ENCODE data around the gene MIB1.

Gene MIB1

GRCh38 chr18:21826196-21826595 is 85.6 kb downstream of the MIB1 start:
- H3K36me3 ChIP-seq (ENCODE audit: control insufficient read depth, insufficient read depth, low read length, severe bottlenecking) = no peaks in the 10 kb centered on the region

DNA sequence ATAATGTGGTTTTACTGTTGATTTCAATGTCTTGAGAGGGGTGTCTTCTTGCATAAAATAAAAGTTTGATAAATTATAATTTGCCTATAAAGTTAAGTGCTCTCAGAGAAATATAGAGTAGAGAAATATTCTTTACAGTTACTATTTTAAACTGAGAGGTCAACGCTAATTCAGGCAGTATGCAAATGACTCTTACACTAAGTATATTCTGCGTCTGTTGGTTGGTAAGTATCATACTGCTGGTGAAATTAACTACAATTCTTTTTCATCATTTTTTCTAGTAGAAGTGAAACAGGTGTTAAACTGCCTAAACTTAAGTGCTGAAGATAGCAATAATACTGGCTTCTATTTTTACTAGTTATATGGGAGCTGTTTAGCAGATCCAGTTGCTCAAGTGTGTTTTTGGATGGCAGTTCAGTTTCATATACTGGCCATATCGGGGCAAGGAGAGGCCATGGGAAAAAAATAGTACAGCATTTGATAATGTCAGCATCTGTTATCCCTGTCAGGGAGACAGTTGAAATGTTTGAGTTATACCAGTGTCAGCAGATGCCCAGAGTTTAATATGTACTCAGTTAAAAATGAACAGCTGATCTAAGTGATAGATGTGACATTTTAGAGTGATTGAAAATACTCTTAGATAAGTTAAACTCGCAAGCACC is 86.2 kb downstream of the MIB1 start:
- peaks cover 36% of the 10 kb centered on the region for H3K4me1 ChIP-seq (ENCODE audit: control insufficient read depth, insufficient read depth, low read length)
- DNase-seq (ENCODE audit: low read depth) = no peak
- H3K36me3 ChIP-seq (ENCODE audit: control insufficient read depth, insufficient read depth, low read length, severe bottlenecking) = no peaks in the 10 kb centered on the region
- no peaks in the 10 kb centered on the region for H3K9me3 ChIP-seq (ENCODE audit: control insufficient read depth, low read length)
- H3K4me3 ChIP-seq (ENCODE audit: low read length) = no peak overlapping the region
- no peaks in the 10 kb centered on the region for H3K27me3 ChIP-seq (replicated peaks; ENCODE audit: control insufficient read depth, insufficient read depth, low read length)
- H3K9ac ChIP-seq (ENCODE audit: low read length) = no peak overlapping the region

More at GRCh38 chr18:21826196-21826595, 85.6 kb downstream of the MIB1 start:
- peak; percentile 24 for DNase-seq (ENCODE audit: low read depth)
- Histone ChIP-seq H3K4me3 (ENCODE audit: low read length) (no peak overlapping the region), H3K9ac (ENCODE audit: low read length) (no peak overlapping the region), H3K4me1 (ENCODE audit: control insufficient read depth, insufficient read depth, low read length) (peaks cover 36% of the 10 kb centered on the region), H3K27me3 (replicated peaks; ENCODE audit: control insufficient read depth, insufficient read depth, low read length) (no peaks in the 10 kb centered on the region), H3K9me3 (ENCODE audit: control insufficient read depth, low read length) (no peaks in the 10 kb centered on the region)

- DNase-seq (ENCODE audit: low read depth) = no peak
Observed at GRCh38 chr18:21830532-21830931, 89.9 kb downstream of the MIB1 start.

DNA sequence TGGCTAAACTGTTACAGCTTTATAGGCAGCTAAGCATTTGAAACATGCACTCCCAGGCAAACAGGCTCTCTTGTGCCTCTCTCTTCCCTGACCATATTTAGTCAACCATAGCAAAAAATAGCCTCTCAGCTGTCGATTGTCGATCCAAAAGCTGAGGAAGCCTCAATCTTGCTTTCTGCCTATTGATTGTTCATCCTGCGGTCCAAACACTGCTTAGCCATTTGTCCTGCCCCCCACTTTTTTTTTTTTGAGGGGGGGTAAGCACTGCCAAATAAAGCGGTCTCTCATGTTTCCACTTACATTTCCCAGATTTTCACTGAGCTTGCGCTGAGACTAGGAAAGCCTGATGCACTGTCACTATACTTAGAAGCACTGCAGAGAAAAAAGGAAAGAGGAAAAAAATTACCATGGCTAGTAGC is 90.8 kb downstream of the MIB1 start:
- DNase-seq (ENCODE audit: low read depth) = no peak
- Histone ChIP-seq H3K27me3 (replicated peaks; ENCODE audit: control insufficient read depth, insufficient read depth, low read length) (no peaks in the 10 kb centered on the region), H3K4me3 (ENCODE audit: low read length) (no peak overlapping the region), H3K4me1 (ENCODE audit: control insufficient read depth, insufficient read depth, low read length) (peaks cover 25% of the 10 kb centered on the region), H3K9ac (ENCODE audit: low read length) (no peak overlapping the region), H3K36me3 (ENCODE audit: control insufficient read depth, insufficient read depth, low read length, severe bottlenecking) (no peaks in the 10 kb centered on the region), H3K9me3 (ENCODE audit: control insufficient read depth, low read length) (no peaks in the 10 kb centered on the region)

More at GRCh38 chr18:21830532-21830931, 89.9 kb downstream of the MIB1 start:
- Histone ChIP-seq H3K4me1 (ENCODE audit: control insufficient read depth, insufficient read depth, low read length) (peaks cover 34% of the 10 kb centered on the region), H3K9me3 (ENCODE audit: control insufficient read depth, low read length) (no peaks in the 10 kb centered on the region), H3K27me3 (replicated peaks; ENCODE audit: control insufficient read depth, insufficient read depth, low read length) (no peaks in the 10 kb centered on the region), H3K36me3 (ENCODE audit: control insufficient read depth, insufficient read depth, low read length, severe bottlenecking) (no peaks in the 10 kb centered on the region), H3K4me3 (ENCODE audit: low read length) (no peak overlapping the region), H3K9ac (ENCODE audit: low read length) (no peak overlapping the region)

DNA sequence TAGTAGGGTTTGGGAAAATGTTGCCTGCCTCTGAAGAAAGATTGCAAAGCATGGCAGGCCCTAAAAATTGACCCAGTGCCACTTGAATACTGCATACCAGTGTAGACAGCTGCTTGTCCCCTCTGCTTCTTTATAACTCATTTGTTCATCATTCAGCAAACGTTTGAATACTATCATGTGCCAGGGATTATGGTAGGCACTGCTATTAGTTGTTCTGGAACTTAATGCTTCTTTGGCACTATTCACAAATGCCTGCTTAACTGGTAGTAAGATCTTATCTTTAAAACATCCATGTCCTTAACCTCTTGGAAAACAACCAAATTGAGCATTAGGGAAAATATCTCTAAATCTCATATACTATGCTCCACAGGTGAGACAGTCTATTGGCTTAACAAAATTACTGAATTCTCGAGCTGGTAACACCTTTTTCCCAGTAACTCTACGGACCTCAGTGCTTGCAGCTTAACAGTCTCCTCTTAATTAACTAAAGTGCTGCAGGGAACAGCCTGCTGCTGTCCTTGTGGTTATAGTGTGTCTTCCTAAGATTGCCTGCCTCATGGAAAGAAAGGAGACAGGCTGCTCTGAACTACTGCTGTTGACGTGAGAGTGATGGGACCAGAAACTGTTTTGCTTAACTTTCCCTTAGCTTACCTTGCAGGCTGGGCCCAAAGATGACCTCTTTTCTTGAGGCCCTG is 93.2 kb downstream of the MIB1 start:
- Histone ChIP-seq H3K27me3 (replicated peaks; ENCODE audit: control insufficient read depth, insufficient read depth, low read length) (no peaks in the 10 kb centered on the region), H3K36me3 (ENCODE audit: control insufficient read depth, insufficient read depth, low read length, severe bottlenecking) (peaks cover 5% of the 10 kb centered on the region), H3K9me3 (ENCODE audit: control insufficient read depth, low read length) (no peaks in the 10 kb centered on the region), H3K4me1 (ENCODE audit: control insufficient read depth, insufficient read depth, low read length) (peaks cover 15% of the 10 kb centered on the region), H3K9ac (ENCODE audit: low read length) (no peak overlapping the region), H3K4me3 (ENCODE audit: low read length) (no peak overlapping the region)
- DNase-seq (ENCODE audit: low read depth) = no peak

DNA sequence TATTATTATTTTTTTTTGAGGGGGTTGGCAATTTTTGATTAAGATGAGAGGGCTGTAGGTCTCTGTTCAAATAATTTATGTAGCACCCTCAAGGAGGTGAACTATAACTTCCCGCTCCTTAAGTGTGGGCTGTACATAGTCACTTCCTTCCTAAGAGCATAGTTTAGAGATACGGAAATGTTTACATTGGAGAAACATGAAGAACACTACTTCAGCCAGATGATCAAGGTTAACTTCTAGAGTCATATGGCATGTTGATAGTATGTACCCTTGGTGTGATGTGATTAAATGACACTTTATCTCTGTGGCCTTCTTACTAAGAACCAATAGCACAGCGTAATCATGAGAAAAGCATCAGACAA is 93.7 kb downstream of the MIB1 start:
- peaks cover 11% of the 10 kb centered on the region for H3K4me1 ChIP-seq (ENCODE audit: control insufficient read depth, insufficient read depth, low read length)
- no peak for DNase-seq (ENCODE audit: low read depth)
- H3K4me3 ChIP-seq (ENCODE audit: low read length) = no peak overlapping the region
- H3K9ac ChIP-seq (ENCODE audit: low read length) = no peak overlapping the region
- peaks cover 10% of the 10 kb centered on the region for H3K36me3 ChIP-seq (ENCODE audit: control insufficient read depth, insufficient read depth, low read length, severe bottlenecking)
- H3K9me3 ChIP-seq (ENCODE audit: control insufficient read depth, low read length) = no peaks in the 10 kb centered on the region
- no peaks in the 10 kb centered on the region for H3K27me3 ChIP-seq (replicated peaks; ENCODE audit: control insufficient read depth, insufficient read depth, low read length)

- no peaks in the 10 kb centered on the region for H3K27me3 ChIP-seq (replicated peaks; ENCODE audit: control insufficient read depth, insufficient read depth, low read length)
- DNase-seq (ENCODE audit: low read depth) = no peak
- no peaks in the 10 kb centered on the region for H3K9me3 ChIP-seq (ENCODE audit: control insufficient read depth, low read length)
- no peaks in the 10 kb centered on the region for H3K4me1 ChIP-seq (ENCODE audit: control insufficient read depth, insufficient read depth, low read length)
- H3K4me3 ChIP-seq (ENCODE audit: low read length) = no peak overlapping the region
- H3K36me3 ChIP-seq (ENCODE audit: control insufficient read depth, insufficient read depth, low read length, severe bottlenecking) = peaks cover 44% of the 10 kb centered on the region
- H3K9ac ChIP-seq (ENCODE audit: low read length) = no peak overlapping the region
Observed at GRCh38 chr18:21841570-21841969, 101.0 kb downstream of the MIB1 start.

GRCh38 chr18:21843341-21843740 is 102.7 kb downstream of the MIB1 start:
- no peaks in the 10 kb centered on the region for H3K27me3 ChIP-seq (replicated peaks; ENCODE audit: control insufficient read depth, insufficient read depth, low read length)
- no peaks in the 10 kb centered on the region for H3K9me3 ChIP-seq (ENCODE audit: control insufficient read depth, low read length)
- H3K36me3 ChIP-seq (ENCODE audit: control insufficient read depth, insufficient read depth, low read length, severe bottlenecking) = peaks cover 56% of the 10 kb centered on the region
- DNase-seq (ENCODE audit: low read depth) = no peak
- no peak overlapping the region for H3K9ac ChIP-seq (ENCODE audit: low read length)
- no peaks in the 10 kb centered on the region for H3K4me1 ChIP-seq (ENCODE audit: control insufficient read depth, insufficient read depth, low read length)
- H3K4me3 ChIP-seq (ENCODE audit: low read length) = no peak overlapping the region

DNA sequence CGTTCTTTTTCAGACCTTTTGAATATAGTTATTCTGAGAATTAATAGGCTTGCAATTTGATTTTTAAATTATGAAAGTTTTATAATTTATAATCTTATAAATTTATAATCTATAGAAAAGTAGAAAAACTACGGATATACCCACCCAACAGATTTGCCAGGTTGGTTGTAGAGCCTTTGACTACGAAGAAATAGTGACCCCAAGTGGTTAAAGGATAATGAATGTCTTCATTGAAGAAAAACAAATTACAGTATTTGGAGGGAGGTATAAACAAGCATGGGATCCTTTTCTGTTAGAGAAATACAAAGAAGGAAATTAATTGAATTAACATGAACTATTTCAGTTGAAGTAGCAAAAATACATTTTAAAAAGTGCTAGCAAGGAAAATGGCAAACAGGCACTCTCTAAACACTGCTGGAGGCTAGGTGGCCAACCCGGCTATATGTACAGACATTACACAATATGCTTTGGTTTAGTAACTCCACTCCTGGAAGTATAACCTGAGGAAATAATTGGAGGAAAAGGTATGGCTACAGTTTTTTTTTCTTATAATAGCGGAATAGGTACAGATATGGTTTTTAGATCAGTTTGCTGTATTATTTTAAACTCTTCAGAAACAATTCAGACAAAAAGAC is 110.9 kb downstream of the MIB1 start:
- DNase-seq (ENCODE audit: low read depth) = peak; percentile 48
- Histone ChIP-seq H3K9me3 (ENCODE audit: control insufficient read depth, low read length) (no peaks in the 10 kb centered on the region), H3K4me3 (ENCODE audit: low read length) (no peak overlapping the region), H3K36me3 (ENCODE audit: control insufficient read depth, insufficient read depth, low read length, severe bottlenecking) (peaks cover 14% of the 10 kb centered on the region), H3K9ac (ENCODE audit: low read length) (no peak overlapping the region), H3K27me3 (replicated peaks; ENCODE audit: control insufficient read depth, insufficient read depth, low read length) (no peaks in the 10 kb centered on the region), H3K4me1 (ENCODE audit: control insufficient read depth, insufficient read depth, low read length) (peaks cover 30% of the 10 kb centered on the region)

GRCh38 chr18:21853016-21853415 is 112.4 kb downstream of the MIB1 start:
- no peaks in the 10 kb centered on the region for H3K9me3 ChIP-seq (ENCODE audit: control insufficient read depth, low read length)
- no peaks in the 10 kb centered on the region for H3K27me3 ChIP-seq (replicated peaks; ENCODE audit: control insufficient read depth, insufficient read depth, low read length)
- peaks cover 11% of the 10 kb centered on the region for H3K36me3 ChIP-seq (ENCODE audit: control insufficient read depth, insufficient read depth, low read length, severe bottlenecking)
- H3K9ac ChIP-seq (ENCODE audit: low read length) = peak overlapping the region; percentile 46
- DNase-seq (ENCODE audit: low read depth) = peak; percentile 62
- H3K4me1 ChIP-seq (ENCODE audit: control insufficient read depth, insufficient read depth, low read length) = peaks cover 30% of the 10 kb centered on the region
- H3K4me3 ChIP-seq (ENCODE audit: low read length) = no peak overlapping the region

DNA sequence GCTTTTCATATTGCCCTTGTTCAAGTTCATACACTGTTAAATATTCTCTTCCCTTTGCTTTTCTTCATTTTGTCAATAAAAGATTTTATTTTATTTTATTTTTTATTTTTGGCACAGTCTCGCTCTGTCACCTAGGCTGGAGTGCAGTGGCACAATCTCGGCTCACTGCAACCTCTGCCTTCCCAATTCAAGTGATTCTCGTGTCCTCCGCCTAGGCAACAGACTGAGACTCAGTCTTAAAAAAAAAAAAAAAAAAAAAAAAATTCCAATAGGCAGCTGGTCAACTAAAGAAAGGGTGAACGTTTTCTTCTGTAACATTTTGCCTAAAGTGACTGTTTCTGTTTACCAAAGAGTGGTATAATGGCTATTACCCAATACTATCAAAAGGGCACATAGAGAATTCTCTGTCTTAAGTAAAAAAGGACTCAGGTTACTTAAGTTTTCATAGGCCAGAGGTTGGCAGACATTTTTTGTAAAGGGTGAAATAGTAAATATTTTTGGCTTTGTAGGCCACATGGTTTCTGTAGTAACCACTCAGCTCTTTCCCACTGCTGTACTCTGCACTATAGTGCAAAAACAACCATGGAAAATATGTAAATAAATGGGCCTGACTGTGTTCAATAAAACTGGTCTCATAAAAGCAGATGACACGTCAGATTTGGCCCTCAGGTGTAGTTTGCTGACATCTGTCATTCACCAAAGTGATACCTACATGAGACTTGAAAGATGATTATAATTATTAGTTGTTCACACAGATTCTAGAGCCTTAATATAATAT is 113.4 kb downstream of the MIB1 start:
- Histone ChIP-seq H3K9me3 (ENCODE audit: control insufficient read depth, low read length) (no peaks in the 10 kb centered on the region), H3K4me3 (ENCODE audit: low read length) (no peak overlapping the region), H3K4me1 (ENCODE audit: control insufficient read depth, insufficient read depth, low read length) (peaks cover 30% of the 10 kb centered on the region), H3K9ac (ENCODE audit: low read length) (peak overlapping the region; percentile 46), H3K27me3 (replicated peaks; ENCODE audit: control insufficient read depth, insufficient read depth, low read length) (no peaks in the 10 kb centered on the region), H3K36me3 (ENCODE audit: control insufficient read depth, insufficient read depth, low read length, severe bottlenecking) (peaks cover 20% of the 10 kb centered on the region)
- peak; percentile 66 for DNase-seq (ENCODE audit: low read depth)

Measured in adipocyte (in vitro differentiated cells).